ENCODE results near the gene TOP2B.

TOP2B gene

GRCh38 chr3:25686766-25687165, 22.1 kb upstream of the TOP2B start (continued):
- TF ChIP-seq ZNF148 (tag by site-specific recombination; IDR thresholded peaks at IDR 0.05; ENCODE audit: borderline replicate concordance) (no peak), ZNF18 (tag by site-specific recombination; IDR thresholded peaks at IDR 0.05) (no peak)

- H3K9me3 ChIP-seq (ENCODE audit: control insufficient read depth, insufficient read depth, low read depth, low read length): no peaks in the 10 kb centered on the region
- no peak for TF ChIP-seq SP2 (tag by site-specific recombination; IDR thresholded peaks at IDR 0.05)
- no peak for TF ChIP-seq ZBTB48 (tag by site-specific recombination; IDR thresholded peaks at IDR 0.05)
- TF ChIP-seq SALL2 (tag by site-specific recombination; IDR thresholded peaks at IDR 0.05; ENCODE audit: borderline replicate concordance): no peak
- no peak for TF ChIP-seq ZNF221 (tag by site-specific recombination; IDR thresholded peaks at IDR 0.05; ENCODE audit: borderline replicate concordance)
- no peak for TF ChIP-seq ZNF157 (tag by site-specific recombination; IDR thresholded peaks at IDR 0.05)
- TF ChIP-seq ZNF660 (tag by site-specific recombination; IDR thresholded peaks at IDR 0.05): no peak
- no peak for TF ChIP-seq ZNF561 (tag by site-specific recombination; IDR thresholded peaks at IDR 0.05; ENCODE audit: borderline replicate concordance)
- no peak for TF ChIP-seq ZFP37 (tag by site-specific recombination; IDR thresholded peaks at IDR 0.05)
- no peak for TF ChIP-seq ATF2 (tag by site-specific recombination; IDR thresholded peaks at IDR 0.05; ENCODE audit: low read depth)
- TF ChIP-seq ZNF707 (tag by site-specific recombination; IDR thresholded peaks at IDR 0.05): no peak
- TF ChIP-seq SP3 (tag by site-specific recombination; IDR thresholded peaks at IDR 0.05): no peak
- TF ChIP-seq ZNF623 (tag by site-specific recombination; IDR thresholded peaks at IDR 0.05): no peak
- no peak for TF ChIP-seq KLF16 (tag by site-specific recombination; IDR thresholded peaks at IDR 0.05)
- TF ChIP-seq ZNF518A (tag by site-specific recombination; conservative IDR thresholded peaks at IDR 0.05; ENCODE audit: low read depth): no peak
- ChIA-PET CTCF (interaction anchor here (0.7 kb wide), 1 partner anchor 35 kb away, joined by 3 read pairs; no protein-coding TSS in a partner anchor), POLR2A (no interaction called here)
- H3K36me3 ChIP-seq (ENCODE audit: control insufficient read depth in 2 of 2, insufficient read depth in 1 of 2, low read length in 2 of 2): no peaks in the 10 kb centered on the region
- no peak overlapping the region for H3K27ac ChIP-seq (ENCODE audit: extremely low read depth, low read depth, low read length)
- H3K4me3 ChIP-seq (ENCODE audit: low read depth, low read length): no peak overlapping the region
- H3K4me1 ChIP-seq (ENCODE audit: control insufficient read depth, insufficient read depth, low read length): no peaks in the 10 kb centered on the region
Observed at GRCh38 chr3:25683882-25684281, 19.2 kb upstream of the TOP2B start.

Measured in HEK293 (cell line).